Astrocyte (in vitro differentiated cells and primary cell): ENCODE measurements around the gene IFNAR1. TPM values are rescaled to one million over a fixed set of nuclear protein-coding genes. Genes with fewer than 3 reads are reported as not detected.

Source experiments
- DNase-seq: peaks from one replicate; pipeline ENCODE4 v3.0.0-alpha.2; 2010; ENCODE audit warnings: low read depth
- FAIRE-seq: peaks from 2 replicates; lab custom pipeline; 2011; peaks lifted over from hg19 to GRCh38; lab: Jason Lieb, UNC
- H2AFZ ChIP-seq: 2 replicates; pipeline ENCODE4 v1.6.0; 2012; ENCODE audit warnings: low read depth, low read length, inconsistent platforms
- H3K27ac ChIP-seq: 2 replicates; pipeline ENCODE4 v1.5.1; 2011; ENCODE audit warnings: low read depth, low read length, inconsistent platforms
- H3K27me3 ChIP-seq: 2 replicates; pipeline ENCODE4 v1.6.0; 2011; ENCODE audit warnings: low read length, inconsistent platforms; ENCODE audit not compliant: insufficient read depth
- H3K36me3 ChIP-seq: 2 replicates; pipeline ENCODE4 v1.5.1; 2011; ENCODE audit warnings: low read length, inconsistent platforms; ENCODE audit not compliant: insufficient read depth
- H3K4me1 ChIP-seq: 2 replicates; pipeline ENCODE4 v1.5.1; 2011; ENCODE audit warnings: low read length, inconsistent platforms; ENCODE audit not compliant: insufficient read depth
- H3K4me2 ChIP-seq: 2 replicates; pipeline ENCODE4 v1.6.0; 2012; ENCODE audit warnings: low read length, inconsistent platforms
- H3K4me3 ChIP-seq: 2 replicates; pipeline ENCODE4 v1.5.1; 2011; ENCODE audit warnings: low read depth, mild to moderate bottlenecking, low read length, inconsistent platforms; ENCODE audit not compliant: insufficient read depth
- H3K79me2 ChIP-seq: 2 replicates; pipeline ENCODE4 v1.6.0; 2012; ENCODE audit warnings: mild to moderate bottlenecking, low read length, inconsistent platforms; ENCODE audit not compliant: insufficient read depth
- H3K9ac ChIP-seq: 2 replicates; pipeline ENCODE4 v1.6.0; 2012; ENCODE audit warnings: mild to moderate bottlenecking, low read length, inconsistent platforms
- H3K9me3 ChIP-seq: 2 replicates; pipeline ENCODE4 v1.5.1; 2012; ENCODE audit warnings: low read depth, mild to moderate bottlenecking, low read length, inconsistent platforms; ENCODE audit not compliant: insufficient read depth
- H4K20me1 ChIP-seq: 2 replicates; pipeline ENCODE4 v1.6.0; 2012; ENCODE audit warnings: low read length, inconsistent platforms; ENCODE audit not compliant: insufficient read depth
- H3K27ac Mint-ChIP-seq: one replicate; pipeline ENCODE4 v1.8.0; 2021; ENCODE audit warnings: mild to moderate bottlenecking, mixed read lengths; ENCODE audit not compliant: unreplicated experiment
- H3K27me3 Mint-ChIP-seq: one replicate; pipeline ENCODE4 v1.8.0; 2021; ENCODE audit warnings: low read depth, mixed read lengths; ENCODE audit not compliant: unreplicated experiment
- H3K36me3 Mint-ChIP-seq: one replicate; pipeline ENCODE4 v1.8.0; 2021; ENCODE audit warnings: low read depth, mixed read lengths; ENCODE audit not compliant: unreplicated experiment
- H3K4me1 Mint-ChIP-seq: one replicate; pipeline ENCODE4 v1.8.0; 2021; ENCODE audit warnings: low read depth, mixed read lengths; ENCODE audit not compliant: unreplicated experiment
- H3K4me3 Mint-ChIP-seq: one replicate; pipeline ENCODE4 v1.8.0; 2021; ENCODE audit warnings: mild to moderate bottlenecking, moderate library complexity, mixed read lengths; ENCODE audit not compliant: unreplicated experiment
- H3K9me3 Mint-ChIP-seq: one replicate; pipeline ENCODE4 v1.8.0; 2021; ENCODE audit warnings: mild to moderate bottlenecking, mixed read lengths; ENCODE audit not compliant: unreplicated experiment
- CTCF ChIP-seq: IDR thresholded peaks from 2 replicates; pipeline ENCODE4 v1.5.1; 2011; ENCODE audit warnings: low read depth, mild to moderate bottlenecking, inconsistent platforms, low read length, moderate library complexity; ENCODE audit not compliant: insufficient read depth
- EZH2 ChIP-seq: IDR thresholded peaks from 2 replicates; pipeline ENCODE4 v1.6.1; 2012; ENCODE audit warnings: mild to moderate bottlenecking, low read length, inconsistent platforms; ENCODE audit not compliant: insufficient read depth
- total RNA-seq: library from RNA; stranded (reverse); gene quantifications from 2 replicates; pipeline ENCODE4 v1.2.1, GENCODE V29; 2021

The IFNAR1 gene
- total RNA-seq, 1 donor from 2014 or later = 44.0 TPM

- Histone ChIP-seq H2AFZ (no peak overlapping the region), H4K20me1 (no peaks in the 10 kb centered on the region), H3K36me3 (no peaks in the 10 kb centered on the region), H3K27me3 (no peaks in the 10 kb centered on the region), H3K4me1 (peaks cover 13% of the 10 kb centered on the region), H3K4me2 (no peak overlapping the region), H3K27ac (no peak overlapping the region), H3K9me3 (peaks cover 18% of the 10 kb centered on the region), H3K4me3 (no peak overlapping the region), H3K9ac (no peak overlapping the region), H3K79me2 (no peaks in the 10 kb centered on the region)
- H3K36me3 Mint-ChIP-seq = peaks cover 9% of the 10 kb centered on the region
- no peaks in the 10 kb centered on the region for H3K27me3 Mint-ChIP-seq
- no peak for DNase-seq
- H3K4me3 Mint-ChIP-seq = no peak overlapping the region
- H3K9me3 Mint-ChIP-seq = peaks cover 21% of the 10 kb centered on the region
- TF ChIP-seq CTCF (no peak), EZH2 (no peak)
- H3K27ac Mint-ChIP-seq = no peak overlapping the region
- H3K4me1 Mint-ChIP-seq = peaks cover 7% of the 10 kb centered on the region
- no peak for FAIRE-seq
Observed at GRCh38 chr21:33364830-33365229, 40.1 kb downstream of the IFNAR1 start.

- no peak overlapping the region for H3K4me3 ChIP-seq
- H2AFZ ChIP-seq = no peak overlapping the region
- Mint-ChIP-seq H3K36me3 (peaks cover 12% of the 10 kb centered on the region), H3K4me3 (no peak overlapping the region), H3K27ac (peak overlapping the region; percentile 17), H3K27me3 (no peaks in the 10 kb centered on the region), H3K4me1 (no peaks in the 10 kb centered on the region), H3K9me3 (peaks cover 32% of the 10 kb centered on the region)
- FAIRE-seq (no peak), DNase-seq (no peak)
- TF ChIP-seq EZH2 (no peak), CTCF (no peak)
- H3K36me3 ChIP-seq = no peaks in the 10 kb centered on the region
- no peaks in the 10 kb centered on the region for H3K4me1 ChIP-seq
- H3K27ac ChIP-seq = no peak overlapping the region
- H3K9me3 ChIP-seq = peaks cover 24% of the 10 kb centered on the region
- H3K79me2 ChIP-seq = no peaks in the 10 kb centered on the region
- no peak overlapping the region for H3K9ac ChIP-seq
- no peak overlapping the region for H3K4me2 ChIP-seq
- no peaks in the 10 kb centered on the region for H3K27me3 ChIP-seq
- H4K20me1 ChIP-seq = no peaks in the 10 kb centered on the region
Observed at GRCh38 chr21:33367309-33367973, 42.7 kb downstream of the IFNAR1 start.

- no peaks in the 10 kb centered on the region for H3K4me1 ChIP-seq
Observed at GRCh38 chr21:33368124-33368523, 43.4 kb downstream of the IFNAR1 start.

More at GRCh38 chr21:33368124-33368523, 43.4 kb downstream of the IFNAR1 start:
- Histone ChIP-seq H3K9ac (no peak overlapping the region), H2AFZ (no peak overlapping the region), H3K36me3 (no peaks in the 10 kb centered on the region), H4K20me1 (no peaks in the 10 kb centered on the region), H3K27me3 (no peaks in the 10 kb centered on the region), H3K79me2 (no peaks in the 10 kb centered on the region), H3K27ac (no peak overlapping the region), H3K4me2 (no peak overlapping the region), H3K9me3 (peaks cover 24% of the 10 kb centered on the region), H3K4me3 (no peak overlapping the region)
- FAIRE-seq (no peak), DNase-seq (no peak)
- H3K27ac Mint-ChIP-seq = no peak overlapping the region
- no peak for TF ChIP-seq EZH2
- no peak for TF ChIP-seq CTCF
- H3K4me3 Mint-ChIP-seq = no peak overlapping the region
- no peaks in the 10 kb centered on the region for H3K4me1 Mint-ChIP-seq
- H3K36me3 Mint-ChIP-seq = peaks cover 12% of the 10 kb centered on the region
- H3K27me3 Mint-ChIP-seq = no peaks in the 10 kb centered on the region
- peaks cover 32% of the 10 kb centered on the region for H3K9me3 Mint-ChIP-seq
